ENCODE results near the gene CIBAR2. TPM values are rescaled to one million over a fixed set of nuclear protein-coding genes. Genes with fewer than 3 reads are reported as not detected.
A peak's percentile ranks its signal among the peaks of the same experiment; 100 is the strongest.
"Not testable (repeated sequence)": the region's sequence is repeated elsewhere in the genome, so short reads cannot be mapped to it uniquely, and the experiment has no call there.

CIBAR2 gene
- total RNA-seq, 1 donor from 2014 or later = not detected

DNA sequence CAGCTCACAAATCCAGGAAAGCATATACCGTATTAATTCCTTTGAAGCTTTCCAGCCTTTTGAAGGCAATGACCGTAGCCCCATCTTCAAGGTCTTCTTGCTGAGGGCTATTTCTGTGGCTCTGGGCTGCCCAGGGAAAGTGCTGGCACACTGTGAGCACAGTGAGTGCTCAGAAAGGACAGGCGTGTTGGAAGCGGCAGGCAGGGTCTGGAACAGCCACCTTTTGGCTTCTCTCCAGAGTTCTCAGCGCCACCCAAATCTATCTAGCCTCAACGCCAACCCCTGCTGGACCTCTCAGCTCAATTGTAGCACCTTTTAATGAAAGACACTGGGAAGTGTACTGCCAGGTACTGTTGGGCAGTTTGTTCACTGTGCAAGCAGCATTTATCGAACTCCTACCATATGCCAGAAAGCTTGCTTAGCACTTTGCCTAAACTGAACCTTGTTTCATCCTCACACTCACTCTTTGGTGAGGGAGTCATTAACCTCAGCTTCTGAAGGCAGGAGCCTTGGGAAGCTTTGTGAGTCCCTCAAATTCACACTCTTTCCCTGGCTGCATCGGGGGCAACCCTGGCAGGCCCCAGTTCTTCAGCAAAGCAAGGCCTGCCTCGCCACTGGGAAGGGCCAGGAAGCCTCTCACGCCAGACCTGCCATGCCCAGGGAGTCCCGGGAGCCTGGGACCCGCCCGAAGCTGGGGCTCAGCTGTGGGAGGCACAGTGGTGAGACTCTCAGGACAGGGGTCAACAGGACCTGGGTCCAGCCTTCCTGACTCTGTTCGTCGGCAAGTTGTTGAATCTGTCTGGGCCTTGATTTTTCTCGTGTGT, 13.5 kb upstream of the CIBAR2 start:
- peak; percentile 67 for DNase-seq
- no peaks in the 10 kb centered on the region for H3K36me3 ChIP-seq
- no peaks in the 10 kb centered on the region for H3K9me3 ChIP-seq (replicated peaks)
- H3K4me1 ChIP-seq = peaks cover 59% of the 10 kb centered on the region
- intact Hi-C loops (cut with micrococcal nuclease) = no loop called here
- H3K4me3 ChIP-seq = no peak overlapping the region
- TF ChIP-seq, protein P1, sequence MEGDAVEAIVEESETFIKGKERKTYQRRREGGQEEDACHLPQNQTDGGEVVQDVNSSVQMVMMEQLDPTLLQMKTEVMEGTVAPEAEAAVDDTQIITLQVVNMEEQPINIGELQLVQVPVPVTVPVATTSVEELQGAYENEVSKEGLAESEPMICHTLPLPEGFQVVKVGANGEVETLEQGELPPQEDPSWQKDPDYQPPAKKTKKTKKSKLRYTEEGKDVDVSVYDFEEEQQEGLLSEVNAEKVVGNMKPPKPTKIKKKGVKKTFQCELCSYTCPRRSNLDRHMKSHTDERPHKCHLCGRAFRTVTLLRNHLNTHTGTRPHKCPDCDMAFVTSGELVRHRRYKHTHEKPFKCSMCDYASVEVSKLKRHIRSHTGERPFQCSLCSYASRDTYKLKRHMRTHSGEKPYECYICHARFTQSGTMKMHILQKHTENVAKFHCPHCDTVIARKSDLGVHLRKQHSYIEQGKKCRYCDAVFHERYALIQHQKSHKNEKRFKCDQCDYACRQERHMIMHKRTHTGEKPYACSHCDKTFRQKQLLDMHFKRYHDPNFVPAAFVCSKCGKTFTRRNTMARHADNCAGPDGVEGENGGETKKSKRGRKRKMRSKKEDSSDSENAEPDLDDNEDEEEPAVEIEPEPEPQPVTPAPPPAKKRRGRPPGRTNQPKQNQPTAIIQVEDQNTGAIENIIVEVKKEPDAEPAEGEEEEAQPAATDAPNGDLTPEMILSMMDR (IDR thresholded peaks at IDR 0.05; ENCODE audit: borderline replicate concordance) = no peak
- H3K27ac ChIP-seq (replicated peaks) = peak overlapping the region; percentile 87
- no peaks in the 10 kb centered on the region for H3K27me3 ChIP-seq (ENCODE audit: low read depth)

DNA sequence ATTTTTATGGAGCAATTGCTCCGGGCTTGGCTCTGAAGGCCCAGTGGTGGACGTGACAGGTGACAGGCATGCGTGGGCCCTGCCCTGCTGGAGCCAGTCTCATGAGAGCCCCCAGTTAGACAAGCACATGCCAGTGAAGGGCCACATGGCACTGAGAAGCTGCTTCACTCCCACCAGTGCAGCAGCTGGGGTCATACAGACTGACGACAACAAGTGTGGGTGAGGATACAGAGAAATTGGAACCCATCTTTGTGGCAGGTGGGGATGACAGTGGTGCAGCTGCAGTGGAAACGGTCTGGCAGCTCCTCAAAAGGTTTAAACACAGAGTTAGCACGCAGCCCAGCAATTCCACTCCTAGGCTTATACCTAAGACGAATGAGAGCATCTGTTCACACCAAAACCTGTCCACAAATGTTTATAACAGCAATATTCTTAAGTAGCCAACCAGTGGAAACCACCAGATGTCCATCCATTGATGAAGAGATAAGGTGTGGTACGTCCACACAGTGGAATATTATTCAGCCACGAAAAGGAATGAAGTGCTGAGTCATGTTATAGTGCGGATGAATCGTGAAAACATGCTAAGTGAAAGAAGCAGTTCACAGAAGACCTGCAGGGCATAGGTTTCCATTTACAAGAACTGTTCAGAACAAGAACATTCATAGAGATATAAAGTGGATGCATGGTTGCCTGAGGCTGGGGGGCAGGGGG, 12.5 kb upstream of the CIBAR2 start:
- Histone ChIP-seq H3K36me3 (no peaks in the 10 kb centered on the region), H3K4me1 (peaks cover 50% of the 10 kb centered on the region), H3K27ac (replicated peaks) (peak overlapping the region; percentile 87), H3K4me3 (no peak overlapping the region), H3K9me3 (replicated peaks) (no peaks in the 10 kb centered on the region), H3K27me3 (ENCODE audit: low read depth) (no peaks in the 10 kb centered on the region)
- no peak for DNase-seq
- TF ChIP-seq, protein P1 (IDR thresholded peaks at IDR 0.05; ENCODE audit: borderline replicate concordance) = no peak
- intact Hi-C loops (cut with micrococcal nuclease) = no loop called here

DNA sequence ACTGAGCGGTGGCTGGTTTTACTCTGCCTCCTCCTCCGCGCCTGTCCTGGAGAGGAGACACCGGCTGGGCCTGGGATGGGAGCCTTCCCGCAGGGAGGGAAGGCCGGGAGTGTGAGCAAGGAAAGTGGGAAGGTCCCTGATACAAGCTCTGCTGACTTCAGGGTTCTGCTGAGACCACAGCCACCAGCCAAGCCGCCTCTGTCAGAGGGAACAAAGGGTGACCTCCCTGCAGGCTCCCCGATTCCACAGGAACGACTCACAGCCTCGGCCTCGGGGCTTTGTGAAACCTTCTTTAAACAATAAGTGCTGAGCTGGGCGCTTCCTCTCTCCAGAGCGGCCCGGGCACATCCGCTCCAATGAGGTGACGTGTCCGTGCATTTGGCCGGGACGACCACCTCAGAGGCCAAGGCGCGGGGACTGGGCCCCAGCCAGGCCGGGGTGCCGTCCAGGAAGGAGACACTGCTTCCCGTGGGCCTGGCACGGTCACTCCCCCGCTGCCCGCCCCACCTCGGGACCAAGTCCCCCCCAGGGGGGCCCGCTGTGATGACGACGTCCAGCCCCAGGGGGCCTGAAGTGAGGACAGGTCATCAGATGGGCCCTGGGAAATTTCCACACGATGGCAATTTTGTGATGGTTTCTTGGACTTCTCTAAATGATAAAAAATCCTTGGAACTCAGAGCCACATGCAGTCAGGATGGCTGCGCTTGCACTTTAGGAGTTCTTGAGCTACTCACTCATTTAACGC, 11.8 kb upstream of the CIBAR2 start:
- H3K9me3 ChIP-seq (replicated peaks) = no peaks in the 10 kb centered on the region
- peak; percentile 58 for DNase-seq
- H3K27ac ChIP-seq (replicated peaks) = peak overlapping the region; percentile 87
- H3K4me1 ChIP-seq = peaks cover 45% of the 10 kb centered on the region
- intact Hi-C loops (cut with micrococcal nuclease) = no loop called here
- TF ChIP-seq, protein P1 (IDR thresholded peaks at IDR 0.05; ENCODE audit: borderline replicate concordance) = no peak
- peak overlapping the region; percentile 29 for H3K4me3 ChIP-seq
- no peaks in the 10 kb centered on the region for H3K36me3 ChIP-seq
- no peaks in the 10 kb centered on the region for H3K27me3 ChIP-seq (ENCODE audit: low read depth)

DNA sequence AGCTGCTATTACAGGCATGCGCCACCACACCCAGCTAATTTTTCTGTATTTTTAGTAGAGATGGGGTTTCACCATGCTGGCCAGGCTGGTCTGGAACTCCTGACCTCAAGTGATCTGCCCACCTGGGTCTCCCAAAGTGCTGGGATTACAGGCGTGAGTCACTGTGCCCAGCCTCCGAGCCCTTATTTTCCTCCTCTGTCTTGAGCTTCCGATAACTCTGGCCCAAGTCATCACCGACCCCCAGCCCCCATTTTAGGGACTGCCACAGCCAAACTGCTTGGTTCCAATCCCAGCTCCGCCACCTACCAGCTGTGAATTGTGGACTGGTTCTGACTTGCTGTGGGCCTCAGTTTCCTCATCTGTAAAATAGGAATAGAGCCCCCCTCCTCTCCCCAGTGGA, 11.2 kb upstream of the CIBAR2 start:
- DNase-seq; intact Hi-C loops (cut with micrococcal nuclease): not testable (repeated sequence)
- peak overlapping the region; percentile 29 for H3K4me3 ChIP-seq

DNA sequence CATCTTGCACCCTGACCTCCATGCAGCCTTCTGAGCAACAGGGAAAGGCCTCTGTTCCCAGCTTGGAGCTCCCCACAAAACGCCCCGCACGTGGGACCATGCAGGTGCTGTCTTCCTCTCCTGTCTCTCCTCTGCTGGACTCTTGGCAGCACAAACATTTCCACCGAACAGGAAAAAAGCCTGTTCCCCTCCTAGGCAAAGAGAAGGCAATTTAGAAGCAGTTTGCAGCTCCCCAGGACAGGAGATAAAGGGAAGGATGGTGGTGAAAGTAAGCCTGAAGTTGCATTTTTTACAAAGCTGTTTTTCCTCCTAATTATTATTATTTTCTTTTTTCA, 7.7 kb upstream of the CIBAR2 start:
- Histone ChIP-seq H3K27ac (replicated peaks) (no peak overlapping the region), H3K4me3 (no peak overlapping the region), H3K27me3 (ENCODE audit: low read depth) (no peaks in the 10 kb centered on the region), H3K4me1 (peaks cover 25% of the 10 kb centered on the region), H3K36me3 (no peaks in the 10 kb centered on the region), H3K9me3 (replicated peaks) (peaks cover 5% of the 10 kb centered on the region)
- intact Hi-C loops (cut with micrococcal nuclease) = no loop called here
- DNase-seq = no peak
- TF ChIP-seq, protein P1 (IDR thresholded peaks at IDR 0.05; ENCODE audit: borderline replicate concordance) = no peak

More for the DNA sequence above, 11.2 kb upstream of the CIBAR2 start:
- Histone ChIP-seq H3K4me1 (peaks cover 45% of the 10 kb centered on the region), H3K27ac (replicated peaks) (peak overlapping the region; percentile 87)
- H3K36me3 ChIP-seq; H3K27me3 ChIP-seq (ENCODE audit: low read depth); H3K9me3 ChIP-seq (replicated peaks): not testable (repeated sequence)
